ENCODE measurements around the gene CDH10. TPM values are rescaled to one million over a fixed set of nuclear protein-coding genes. Genes with fewer than 3 reads are reported as not detected.

Gene CDH10
- total and polyA plus RNA-seq, 2 experiments from 2014 or later, result not detected

- no peaks in the 10 kb centered on the region for H3K9me2 ChIP-seq (ENCODE audit: insufficient read depth)
- H3K27ac Mint-ChIP-seq, result no peak overlapping the region
- no peak overlapping the region for H3K27ac ChIP-seq (ENCODE audit: low read depth)
These were observed 42.6 kb downstream of the CDH10 start for GRCh38 chr5:24602188-24602587.

GRCh38 chr5:24598956-24599355 lies 45.8 kb downstream of the CDH10 start:
- Histone ChIP-seq H4K20me1 (replicated peaks; ENCODE audit: insufficient read depth) (no peaks in the 10 kb centered on the region), H3F3A (replicated peaks; ENCODE audit: low read depth) (no peaks in the 10 kb centered on the region), H3K79me2 (replicated peaks; ENCODE audit: insufficient read depth) (no peaks in the 10 kb centered on the region), H3K36me3 (ENCODE audit: insufficient read depth) (no peaks in the 10 kb centered on the region), H3K4me3 (no peak overlapping the region), H2AFZ (no peak overlapping the region), H3K4me1 (ENCODE audit: insufficient read depth) (no peaks in the 10 kb centered on the region), H3K27ac (ENCODE audit: low read depth) (no peak overlapping the region), H3K9me2 (ENCODE audit: insufficient read depth) (no peaks in the 10 kb centered on the region), H3K27me3 (ENCODE audit: insufficient read depth) (no peaks in the 10 kb centered on the region), H3K4me2 (no peak overlapping the region)
- Mint-ChIP-seq H3K27me3 (ENCODE audit: insufficient read depth, low read depth, poor library complexity) (no peaks in the 10 kb centered on the region), H3K27ac (no peak overlapping the region), H3K4me1 (no peaks in the 10 kb centered on the region), H3K9me3 (no peaks in the 10 kb centered on the region), H3K4me3 (no peak overlapping the region), H3K36me3 (ENCODE audit: low read depth) (no peaks in the 10 kb centered on the region)
- ATAC-seq (no peak), DNase-seq (ENCODE audit: low spot score) (no peak)
- TF ChIP-seq EZH2 (IDR thresholded peaks at IDR 0.05; ENCODE audit: low read depth, unreplicated experiment), result no peak
- no peak for TF ChIP-seq ZNF114 (CRISPR knock-in tag; IDR thresholded peaks at IDR 0.05)
- TF ChIP-seq EZH2phosphoT487 (IDR thresholded peaks at IDR 0.05; ENCODE audit: unreplicated experiment), result no peak
- no peak for TF ChIP-seq ETS1 (IDR thresholded peaks at IDR 0.05)
- no peak for TF ChIP-seq POLR2AphosphoS5 (IDR thresholded peaks at IDR 0.05; ENCODE audit: low read depth)
- TF ChIP-seq REST (IDR thresholded peaks at IDR 0.05; ENCODE audit: unreplicated experiment), result no peak
- TF ChIP-seq STAT1 (IDR thresholded peaks at IDR 0.05; ENCODE audit: unreplicated experiment), result no peak
- TF ChIP-seq ZNF462 (CRISPR knock-in tag; IDR thresholded peaks at IDR 0.05), result no peak

More at GRCh38 chr5:24602188-24602587, 42.6 kb downstream of the CDH10 start:
- Histone ChIP-seq H3K79me2 (replicated peaks; ENCODE audit: insufficient read depth) (no peaks in the 10 kb centered on the region), H2AFZ (no peak overlapping the region), H4K20me1 (replicated peaks; ENCODE audit: insufficient read depth) (no peaks in the 10 kb centered on the region), H3K4me2 (no peak overlapping the region), H3F3A (replicated peaks; ENCODE audit: low read depth) (no peaks in the 10 kb centered on the region), H3K4me1 (ENCODE audit: insufficient read depth) (no peaks in the 10 kb centered on the region), H3K27me3 (ENCODE audit: insufficient read depth) (no peaks in the 10 kb centered on the region), H3K36me3 (ENCODE audit: insufficient read depth) (no peaks in the 10 kb centered on the region), H3K4me3 (no peak overlapping the region)
- H3K27me3 Mint-ChIP-seq (ENCODE audit: insufficient read depth, low read depth, poor library complexity), result no peaks in the 10 kb centered on the region
- TF ChIP-seq EZH2 (IDR thresholded peaks at IDR 0.05; ENCODE audit: low read depth, unreplicated experiment) (no peak), ETS1 (IDR thresholded peaks at IDR 0.05) (no peak)
- no peak overlapping the region for H3K4me3 Mint-ChIP-seq
- ATAC-seq (no peak), DNase-seq (ENCODE audit: low spot score) (no peak)
- H3K4me1 Mint-ChIP-seq, result no peaks in the 10 kb centered on the region
- no peaks in the 10 kb centered on the region for H3K9me3 Mint-ChIP-seq
- no peaks in the 10 kb centered on the region for H3K36me3 Mint-ChIP-seq (ENCODE audit: low read depth)
